Medulla oblongata (tissue), 1 donor: ENCODE results near the gene CLDN4.
"Not testable (repeated sequence)": the region's sequence is repeated elsewhere in the genome, so short reads cannot be mapped to it uniquely, and the experiment has no call there.

Source experiments
- DNase-seq: peaks from one replicate; pipeline ENCODE4 v3.0.0-alpha.2; 2015; ENCODE audit errors: extremely low spot score

Gene CLDN4

GRCh38 chr7:73830681-73831583, at the start of gene CLDN4:
Gene CLDN4 (plus strand): TSS chr7:73830996. CDS start chr7:73831202, 206 bp downstream.
- DNase-seq, result no peak

GRCh38 chr7:73786588-73786987, 44.2 kb upstream of the CLDN4 start:
- no peak for DNase-seq

- DNase-seq, result not testable (repeated sequence)
Measured at GRCh38 chr7:73787786-73788048, 43.1 kb upstream of the CLDN4 start.

GRCh38 chr7:73789051-73789450, 41.7 kb upstream of the CLDN4 start:
- no peak for DNase-seq

GRCh38 chr7:73791170-73791690, 39.6 kb upstream of the CLDN4 start:
- not testable (repeated sequence) for DNase-seq

GRCh38 chr7:73795188-73795587, 35.6 kb upstream of the CLDN4 start:
- not testable (repeated sequence) for DNase-seq

- DNase-seq, result not testable (repeated sequence)
Measured at GRCh38 chr7:73796656-73797055, 34.1 kb upstream of the CLDN4 start.

GRCh38 chr7:73797176-73797575, 33.6 kb upstream of the CLDN4 start:
- not testable (repeated sequence) for DNase-seq

GRCh38 chr7:73799282-73800141, 31.3 kb upstream of the CLDN4 start:
- no peak for DNase-seq

- DNase-seq, result no peak
Measured at GRCh38 chr7:73801577-73801976, 29.2 kb upstream of the CLDN4 start.

- DNase-seq, result no peak
Measured at GRCh38 chr7:73802459-73802858, 28.3 kb upstream of the CLDN4 start.

GRCh38 chr7:73809467-73809951, 21.3 kb upstream of the CLDN4 start:
- no peak for DNase-seq

GRCh38 chr7:73810998-73811360, 19.8 kb upstream of the CLDN4 start:
- no peak for DNase-seq

- peak; percentile 49 for DNase-seq
Measured at GRCh38 chr7:73811760-73812168, 19.0 kb upstream of the CLDN4 start.

GRCh38 chr7:73812996-73813395, 17.8 kb upstream of the CLDN4 start:
- no peak for DNase-seq

- no peak for DNase-seq
Measured at GRCh38 chr7:73815436-73815835, 15.4 kb upstream of the CLDN4 start.

- DNase-seq, result no peak
Measured at GRCh38 chr7:73817121-73817520, 13.7 kb upstream of the CLDN4 start.

- DNase-seq, result no peak
Measured at GRCh38 chr7:73820013-73820412, 10.8 kb upstream of the CLDN4 start.

GRCh38 chr7:73821597-73822285, 9.1 kb upstream of the CLDN4 start:
- not testable (repeated sequence) for DNase-seq

GRCh38 chr7:73822319-73823173, 8.2 kb upstream of the CLDN4 start:
- no peak for DNase-seq

- no peak for DNase-seq
Measured at GRCh38 chr7:73823257-73823656, 7.5 kb upstream of the CLDN4 start.
